OCI-LY1 (cell line): ENCODE data around the gene SLC25A39.
"Not testable (repeated sequence)": the region's sequence is repeated elsewhere in the genome, so short reads cannot be mapped to it uniquely, and the experiment has no call there.

Source experiments
- H2AFZ ChIP-seq: fragments of 200-600 bp; sonication (generic), shearing (Covaris generic); 2 replicates; pipeline ENCODE4 v1.6.0; 2014; ENCODE audit warnings: antibody characterized with exemption, mild to moderate bottlenecking, low read length
- H3F3A ChIP-seq: fragments of 200-600 bp; sonication (generic), shearing (Covaris generic); 2 replicates; pipeline ENCODE4 v1.6.0; 2014; ENCODE audit warnings: mild to moderate bottlenecking, antibody characterized with exemption, low read length, moderate library complexity; ENCODE audit not compliant: insufficient read depth
- H3K27ac ChIP-seq: fragments of 200-600 bp; sonication (generic); 2 replicates; pipeline ENCODE4 v1.5.1; 2014; ENCODE audit warnings: low read length, mixed run types, mild to moderate bottlenecking, low read depth; ENCODE audit not compliant: poor library complexity, severe bottlenecking
- H3K27me3 ChIP-seq: fragments of 200-600 bp; sonication (generic); 2 replicates; pipeline ENCODE4 v1.6.0; 2014; ENCODE audit warnings: antibody characterized with exemption, mild to moderate bottlenecking, low read length, moderate library complexity; ENCODE audit not compliant: insufficient read depth
- H3K36me3 ChIP-seq: fragments of 200-600 bp; sonication (generic); 2 replicates; pipeline ENCODE4 v1.6.1; 2014; ENCODE audit warnings: mild to moderate bottlenecking, antibody characterized with exemption, low read length, moderate library complexity, mixed read lengths; ENCODE audit not compliant: insufficient read depth
- H3K4me1 ChIP-seq: fragments of 200-600 bp; sonication (generic); 2 replicates; pipeline ENCODE4 v1.5.1; 2014; ENCODE audit warnings: mild to moderate bottlenecking, low read length, moderate library complexity; ENCODE audit not compliant: insufficient read depth, severe bottlenecking
- H3K4me2 ChIP-seq: fragments of 200-600 bp; sonication (generic), shearing (Covaris generic); 2 replicates; pipeline ENCODE4 v1.6.1; 2014; ENCODE audit warnings: low read length
- H3K4me3 ChIP-seq: fragments of 200-600 bp; sonication (generic); 2 replicates; pipeline ENCODE4 v1.5.1; 2014; ENCODE audit warnings: low read length, low read depth, mild to moderate bottlenecking, mixed read lengths; ENCODE audit not compliant: poor library complexity, severe bottlenecking
- H3K79me2 ChIP-seq: fragments of 200-600 bp; shearing (Covaris generic); 2 replicates; pipeline ENCODE4 v1.6.1; 2016; ENCODE audit warnings: mixed run types, low read length, mixed read lengths; ENCODE audit not compliant: insufficient read depth
- H3K9ac ChIP-seq: fragments of 200-600 bp; sonication (generic), shearing (Covaris generic); 2 replicates; pipeline ENCODE4 v1.6.1; 2014; ENCODE audit warnings: mild to moderate bottlenecking, low read length, mixed read lengths
- H3K9me2 ChIP-seq: fragments of 200-600 bp; sonication (generic), shearing (Covaris generic); 2 replicates; pipeline ENCODE4 v1.6.1; 2014; ENCODE audit warnings: low read depth, mild to moderate bottlenecking, low read length, mixed read lengths
- H3K9me3 ChIP-seq: fragments of 200-600 bp; shearing (Covaris generic); 2 replicates; pipeline ENCODE4 v1.6.1; 2014; ENCODE audit warnings: low read length, mixed read lengths
- H4K20me1 ChIP-seq: fragments of 200-600 bp; sonication (generic), shearing (Covaris generic); 2 replicates; pipeline ENCODE4 v1.6.0; 2016; ENCODE audit warnings: mild to moderate bottlenecking, low read length; ENCODE audit not compliant: insufficient read depth
- CTCF ChIP-seq: fragments of 200-600 bp; sonication (generic), shearing (Covaris generic); IDR thresholded peaks from 2 replicates; pipeline ENCODE4 v1.5.1; 2017; ENCODE audit warnings: mild to moderate bottlenecking, antibody characterized with exemption, low read length, moderate library complexity, mixed read lengths
- EZH2 ChIP-seq: fragments of 200-600 bp; sonication (generic), shearing (Covaris generic); IDR thresholded peaks from 2 replicates; pipeline ENCODE4 v1.8.0; 2017; ENCODE audit warnings: borderline replicate concordance, mixed run types, mild to moderate bottlenecking, antibody characterized with exemption, low read length, moderate library complexity, mixed read lengths

The SLC25A39 gene

GRCh38 chr17:44333371-44333770, 8.7 kb upstream of the SLC25A39 start:
- Histone ChIP-seq H3K27ac (no peak overlapping the region), H3K4me3 (no peak overlapping the region), H2AFZ (no peak overlapping the region), H3K9ac (no peak overlapping the region), H3K9me2 (no peaks in the 10 kb centered on the region), H3K79me2 (no peaks in the 10 kb centered on the region), H3K36me3 (no peaks in the 10 kb centered on the region), H4K20me1 (no peaks in the 10 kb centered on the region), H3K9me3 (no peaks in the 10 kb centered on the region), H3F3A (no peaks in the 10 kb centered on the region; the same call in 1 of the 2 replicates), H3K27me3 (no peaks in the 10 kb centered on the region), H3K4me2 (no peak overlapping the region), H3K4me1 (peaks cover 21% of the 10 kb centered on the region)
- TF ChIP-seq EZH2 = no peak

GRCh38 chr17:44331249-44331760, 6.7 kb upstream of the SLC25A39 start:
- TF ChIP-seq CTCF (peak; percentile 87), EZH2 (no peak)
- Histone ChIP-seq H4K20me1 (no peaks in the 10 kb centered on the region), H3K9me3 (no peaks in the 10 kb centered on the region), H3K36me3 (no peaks in the 10 kb centered on the region), H3K27me3 (no peaks in the 10 kb centered on the region), H3K9ac (no peak overlapping the region), H3K27ac (no peak overlapping the region), H3K4me2 (peak overlapping the region; percentile 17; the same call in 1 of the 2 replicates), H2AFZ (no peak overlapping the region), H3F3A (no peaks in the 10 kb centered on the region; the same call in 1 of the 2 replicates), H3K79me2 (no peaks in the 10 kb centered on the region), H3K9me2 (no peaks in the 10 kb centered on the region), H3K4me1 (peaks cover 30% of the 10 kb centered on the region), H3K4me3 (no peak overlapping the region)

GRCh38 chr17:44330263-44330662, 5.6 kb upstream of the SLC25A39 start:
- H2AFZ ChIP-seq, H3F3A ChIP-seq, H3K27me3 ChIP-seq: not testable (repeated sequence)

GRCh38 chr17:44329516-44329915, 4.9 kb upstream of the SLC25A39 start:
- H3K9ac ChIP-seq, H3K9me3 ChIP-seq, H3F3A ChIP-seq, H3K36me3 ChIP-seq, H3K27me3 ChIP-seq, H3K27ac ChIP-seq, H4K20me1 ChIP-seq, H3K4me2 ChIP-seq, H3K9me2 ChIP-seq, H3K79me2 ChIP-seq, H2AFZ ChIP-seq, H3K4me3 ChIP-seq: not testable (repeated sequence)
- H3K4me1 ChIP-seq = peaks cover 18% of the 10 kb centered on the region

More at GRCh38 chr17:44330263-44330662, 5.6 kb upstream of the SLC25A39 start:
- H3K4me2 ChIP-seq, H3K9ac ChIP-seq, H3K4me3 ChIP-seq, H3K27ac ChIP-seq, H3K79me2 ChIP-seq, H3K9me3 ChIP-seq, H3K9me2 ChIP-seq, H3K36me3 ChIP-seq, H4K20me1 ChIP-seq: not testable (repeated sequence)
- peaks cover 25% of the 10 kb centered on the region for H3K4me1 ChIP-seq
